Measurements from ENCODE around the gene PNPLA7.

DNA sequence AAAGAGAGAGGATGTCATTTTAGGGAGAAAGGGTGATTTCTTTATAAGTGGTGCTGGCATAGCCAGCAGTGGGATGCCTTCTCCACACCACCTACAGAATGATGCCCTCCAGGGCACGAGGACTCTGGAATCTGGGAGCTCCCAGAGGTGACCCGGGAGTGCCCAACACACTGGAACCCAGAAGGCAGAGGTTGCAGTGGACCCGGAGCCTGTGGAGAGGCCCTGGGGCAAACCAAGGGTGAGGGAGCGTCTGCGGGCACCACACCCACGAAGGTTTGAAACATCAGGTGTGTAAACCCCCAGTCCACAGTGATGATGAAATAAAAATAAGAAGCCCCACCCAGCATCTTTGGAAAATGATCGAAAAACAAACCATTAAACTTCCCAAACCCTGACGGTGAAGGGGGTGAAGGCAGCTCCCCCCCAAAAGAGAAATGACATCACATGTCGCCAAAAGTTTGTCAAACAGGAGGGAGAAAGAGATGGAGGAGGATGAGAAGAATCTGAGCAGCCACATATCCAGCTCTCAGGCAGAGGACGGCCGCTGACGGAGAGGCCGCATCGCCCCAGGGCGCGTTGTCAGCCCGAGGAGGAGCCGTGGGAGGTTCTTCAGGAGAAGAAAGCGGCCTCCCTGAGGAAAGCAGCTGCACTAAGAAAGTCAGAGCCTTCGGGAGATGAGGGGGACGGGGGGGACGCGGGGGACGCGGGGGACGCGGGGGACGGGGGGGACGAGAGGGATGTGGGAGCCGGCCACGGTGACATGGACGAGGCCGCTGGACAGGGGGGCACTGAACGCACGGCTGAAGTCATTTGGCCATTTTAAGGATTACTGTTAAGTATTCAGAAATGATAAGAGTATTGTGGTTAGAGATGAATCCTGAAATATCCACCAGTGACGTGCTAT is 47.9 kb downstream of the PNPLA7 start:
- TF ChIP-seq SP1 (IDR thresholded peaks at IDR 0.05), result no peak
- TF ChIP-seq, protein P1, sequence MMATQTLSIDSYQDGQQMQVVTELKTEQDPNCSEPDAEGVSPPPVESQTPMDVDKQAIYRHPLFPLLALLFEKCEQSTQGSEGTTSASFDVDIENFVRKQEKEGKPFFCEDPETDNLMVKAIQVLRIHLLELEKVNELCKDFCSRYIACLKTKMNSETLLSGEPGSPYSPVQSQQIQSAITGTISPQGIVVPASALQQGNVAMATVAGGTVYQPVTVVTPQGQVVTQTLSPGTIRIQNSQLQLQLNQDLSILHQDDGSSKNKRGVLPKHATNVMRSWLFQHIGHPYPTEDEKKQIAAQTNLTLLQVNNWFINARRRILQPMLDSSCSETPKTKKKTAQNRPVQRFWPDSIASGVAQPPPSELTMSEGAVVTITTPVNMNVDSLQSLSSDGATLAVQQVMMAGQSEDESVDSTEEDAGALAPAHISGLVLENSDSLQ (IDR thresholded peaks at IDR 0.05), result no peak
- no peak for TF ChIP-seq FOXM1 (IDR thresholded peaks at IDR 0.05; ENCODE audit: borderline replicate concordance)
- no peak for TF ChIP-seq ZNF384 (IDR thresholded peaks at IDR 0.05)

Data from HEK293T (cell line).